ENCODE data around the gene KASH5.
"Not testable (repeated sequence)": the region's sequence is repeated elsewhere in the genome, so short reads cannot be mapped to it uniquely, and the experiment has no call there.

The KASH5 gene

DNA sequence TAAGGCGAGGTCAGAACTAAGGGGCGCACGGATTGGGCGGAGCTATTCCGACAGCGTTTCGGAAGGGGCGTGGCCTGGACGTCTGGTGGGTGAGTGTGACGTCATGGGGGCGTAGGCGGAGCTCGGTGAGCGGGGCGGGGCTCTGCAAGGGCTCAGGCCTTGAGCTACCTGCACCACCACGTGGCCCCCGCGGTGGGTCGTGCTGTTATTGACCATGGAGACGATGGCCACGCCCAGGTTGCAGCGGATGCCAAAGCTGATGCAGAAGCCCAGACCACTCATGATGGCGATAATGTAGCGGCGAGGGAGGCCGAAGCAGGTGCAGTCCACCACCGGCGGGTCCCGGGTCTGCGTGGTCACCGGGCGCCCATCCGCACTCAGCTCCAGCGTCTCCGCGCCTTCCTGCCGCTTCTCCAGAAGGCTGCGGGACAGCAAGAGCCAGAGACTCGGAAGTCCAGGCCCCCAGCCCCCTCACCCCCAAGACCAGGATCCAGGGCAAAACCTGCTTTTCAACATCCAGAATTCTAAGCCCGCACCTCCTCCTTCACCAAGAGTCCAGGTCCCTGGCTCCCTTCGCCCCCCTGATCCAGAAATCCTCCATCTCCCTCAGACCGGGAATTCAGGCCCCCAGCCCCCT is 48.5 kb downstream of the KASH5 start:
- peak; percentile 37 for DNase-seq (ENCODE audit: low read depth)

DNA sequence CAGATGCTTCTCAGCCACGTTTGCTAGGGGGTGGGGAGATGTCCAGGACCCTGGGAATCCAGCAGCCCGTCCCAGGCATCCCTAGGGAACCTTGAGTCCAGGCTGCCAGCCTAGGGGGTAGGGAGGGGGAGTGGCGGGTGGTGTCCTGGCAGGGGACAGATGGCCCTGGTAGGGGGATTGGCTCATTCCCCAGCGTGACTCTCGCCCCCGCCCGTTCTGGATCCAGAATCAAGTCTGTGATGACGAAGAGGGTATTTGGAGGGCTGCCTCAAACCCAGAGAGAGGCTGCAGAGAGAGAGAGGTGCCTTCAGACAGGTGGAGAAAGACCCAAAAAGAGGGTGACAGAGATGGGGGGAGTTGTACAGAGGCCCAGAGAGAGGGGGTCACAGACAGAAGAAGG is 49.2 kb downstream of the KASH5 start:
- no peak for DNase-seq (ENCODE audit: low read depth)

DNA sequence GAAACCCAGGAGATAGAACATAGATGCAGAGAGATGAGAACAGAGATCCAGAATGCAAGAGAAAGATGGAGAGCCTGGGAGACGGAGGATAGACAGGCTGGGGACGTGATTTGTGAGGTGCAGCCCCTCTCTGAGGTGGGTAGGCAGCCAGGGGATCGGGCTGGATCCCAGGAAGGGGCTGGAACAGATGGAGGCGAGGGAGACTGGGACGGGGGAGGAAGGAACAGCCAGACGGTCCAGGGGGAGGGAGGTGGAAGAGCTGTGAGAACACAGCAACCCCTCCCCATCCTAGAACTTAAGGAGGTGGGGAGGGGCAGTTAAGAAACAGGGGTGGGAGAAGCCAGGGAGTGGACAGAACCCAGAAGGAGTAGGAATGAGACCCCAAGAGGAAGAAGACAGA is 50.2 kb downstream of the KASH5 start:
- DNase-seq (ENCODE audit: low read depth) = no peak

DNA sequence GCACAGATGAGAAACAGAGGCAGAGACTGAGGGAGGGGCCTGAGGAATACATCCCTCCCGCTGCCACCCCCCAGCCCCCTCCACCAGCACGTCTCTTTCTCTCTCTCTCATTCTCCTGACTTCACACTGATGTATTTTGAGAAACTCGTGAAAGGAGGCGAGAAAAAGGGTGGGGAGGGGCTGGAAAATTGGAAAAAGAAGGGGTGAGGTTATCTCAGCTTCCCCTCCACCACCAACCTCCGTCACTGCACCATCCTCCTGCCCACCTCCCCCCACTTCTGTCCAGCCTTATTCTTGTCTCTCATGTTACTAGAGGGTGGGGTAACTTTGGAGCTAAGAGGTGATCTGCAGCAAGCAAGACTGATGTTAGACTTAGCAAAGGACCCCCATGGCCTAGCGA is 51.8 kb downstream of the KASH5 start:
- no peak for DNase-seq (ENCODE audit: low read depth)

DNA sequence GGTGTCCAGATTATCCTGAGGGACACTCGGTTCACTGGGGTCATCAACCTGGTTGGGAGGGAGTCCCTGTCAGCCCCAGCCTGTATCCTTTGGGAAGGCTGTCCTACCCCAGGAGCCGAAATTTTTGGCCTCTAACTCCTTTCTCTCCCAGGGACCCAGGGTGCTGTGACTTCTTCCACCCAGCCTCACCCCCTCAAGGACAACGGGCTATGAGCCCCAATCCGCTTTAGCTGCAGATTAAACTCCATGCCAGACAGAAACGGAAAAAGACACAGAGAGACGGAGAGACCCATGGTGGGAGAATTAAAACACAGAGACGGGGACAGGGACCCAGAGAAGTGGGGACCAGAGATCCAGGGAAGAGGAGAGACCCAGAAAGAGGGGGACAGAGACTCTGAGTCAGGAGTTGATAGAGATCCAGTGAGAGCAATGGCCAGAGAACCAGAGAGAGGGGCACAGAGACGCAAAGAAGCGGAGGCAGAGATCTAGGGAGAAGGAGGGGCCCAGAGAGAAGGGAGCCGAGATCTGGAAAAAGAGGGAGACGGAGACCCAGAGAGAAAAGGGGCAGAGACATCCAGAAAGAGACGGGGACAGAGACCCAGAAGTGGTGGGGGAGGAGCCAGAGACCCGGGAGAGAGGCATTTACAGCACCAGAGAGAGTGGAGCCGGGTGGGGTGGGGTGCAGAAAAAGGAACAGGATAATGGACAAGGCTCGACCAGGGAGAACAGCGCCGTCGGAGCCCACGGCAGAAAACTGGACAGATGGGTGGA is 52.6 kb downstream of the KASH5 start:
- DNase-seq (ENCODE audit: low read depth) = no peak

DNA sequence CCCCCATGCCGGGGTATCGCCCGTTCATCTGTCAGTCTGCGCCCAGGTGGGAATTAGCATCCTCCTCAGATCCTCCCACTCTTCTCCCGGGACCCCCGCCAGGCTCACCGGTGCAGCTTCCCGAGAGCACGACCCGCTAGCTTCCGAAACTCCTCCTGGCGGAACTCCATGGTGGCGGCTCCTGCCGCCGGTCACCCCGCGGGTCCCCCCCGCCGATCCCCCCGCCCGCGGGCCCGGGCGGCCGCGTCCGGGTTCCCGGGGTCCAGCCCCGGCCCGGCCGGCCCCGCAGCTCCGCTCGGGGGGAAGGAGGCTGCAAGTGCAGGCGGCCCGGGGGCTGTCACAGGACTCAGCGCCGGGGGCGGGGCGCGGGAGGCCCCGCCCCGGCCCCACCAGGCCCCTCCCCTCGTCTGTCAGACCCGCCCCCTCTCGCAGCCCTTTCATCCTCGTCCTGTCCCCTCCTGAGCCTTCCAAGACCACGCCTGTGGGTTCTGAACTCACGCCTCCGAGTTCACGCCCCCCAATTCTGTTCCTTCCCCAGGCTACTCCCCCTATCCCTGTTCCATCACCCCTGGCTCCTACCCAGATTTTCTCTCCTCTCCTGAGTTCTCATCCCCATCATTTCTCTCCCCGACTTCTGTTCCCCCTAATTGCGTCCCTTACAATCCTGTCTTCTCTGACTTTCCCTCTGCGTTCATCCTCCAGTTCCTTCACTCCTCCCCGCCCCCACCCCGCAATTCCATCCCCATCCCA is 53.3 kb downstream of the KASH5 start, which contains the start of gene SLC17A7:
SLC17A7 (minus strand) TSS at position 318 of the 750 bp plus-strand sequence; CDS start at position 170, 148 bp downstream.
- DNase-seq (ENCODE audit: low read depth) = no peak

DNA sequence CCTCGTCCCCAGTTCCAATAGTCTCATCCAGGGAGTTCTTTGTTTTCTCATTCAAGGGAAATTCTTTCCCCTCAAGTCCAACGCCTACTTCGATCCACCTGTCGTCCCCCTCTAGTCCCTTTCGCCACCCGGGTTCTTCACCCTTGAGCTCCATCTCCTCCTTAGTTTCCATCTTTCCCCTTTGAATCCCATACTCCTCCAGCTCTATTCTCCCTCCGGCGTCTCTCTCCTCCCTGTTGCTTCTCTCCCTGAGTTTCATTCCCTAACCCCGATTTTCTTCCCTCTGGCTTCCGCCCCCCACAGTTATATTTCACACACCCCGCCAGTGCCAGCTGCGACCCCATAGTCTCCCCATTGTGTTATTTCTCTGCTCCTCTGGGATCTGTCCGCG is 53.9 kb downstream of the KASH5 start:
- DNase-seq (ENCODE audit: low read depth) = no peak

DNA sequence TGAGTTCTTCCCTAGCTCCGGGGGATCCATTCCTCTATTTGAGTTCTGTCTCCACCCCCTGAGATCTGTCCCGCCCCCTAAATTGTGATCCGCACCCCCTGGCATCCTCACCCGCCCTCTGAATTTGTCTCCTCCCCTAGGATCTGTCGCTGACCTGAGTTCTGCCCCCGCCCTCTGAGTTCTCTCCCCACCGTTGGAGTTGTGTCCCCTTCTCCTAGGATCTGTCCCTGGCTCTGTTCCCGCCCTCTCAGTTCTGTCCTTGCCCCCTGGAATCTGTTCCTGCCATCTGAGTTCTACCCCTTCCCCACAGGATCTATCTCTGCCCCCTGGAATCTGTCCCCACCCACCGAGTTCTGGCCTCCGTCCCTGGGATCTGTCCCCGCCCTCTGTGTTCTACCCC is 54.3 kb downstream of the KASH5 start:
- no peak for DNase-seq (ENCODE audit: low read depth)

DNA sequence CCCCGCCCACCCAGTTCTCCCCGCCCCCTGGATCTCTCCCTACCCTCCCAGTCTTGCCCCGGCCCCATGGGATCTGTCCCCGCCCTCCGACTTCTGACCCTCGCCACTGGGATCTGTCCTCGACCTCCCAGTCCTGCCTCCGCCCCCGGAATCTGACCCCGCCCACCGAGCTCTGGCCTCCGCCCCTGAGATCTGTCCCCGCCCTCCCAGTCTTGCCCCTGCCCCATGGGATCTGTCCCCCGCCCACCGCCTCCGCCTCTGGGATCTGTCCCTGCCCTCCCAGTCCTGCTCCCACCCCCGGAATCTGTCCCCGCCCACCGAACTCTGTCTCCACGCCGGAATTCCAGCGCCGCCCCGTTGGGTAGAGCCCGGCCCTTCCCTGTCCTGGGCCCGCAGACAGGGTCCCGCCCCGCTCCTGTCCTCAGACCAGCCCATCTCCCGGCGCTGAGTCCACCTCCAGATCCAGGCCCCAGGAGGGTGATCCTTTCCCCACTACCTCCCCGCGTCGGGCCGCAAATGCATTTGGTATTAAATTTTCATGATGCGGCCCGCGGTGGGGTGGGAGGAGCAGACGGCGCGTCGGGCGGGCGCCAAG is 54.8 kb downstream of the KASH5 start:
- DNase-seq (ENCODE audit: low read depth) = peak; percentile 41

DNA sequence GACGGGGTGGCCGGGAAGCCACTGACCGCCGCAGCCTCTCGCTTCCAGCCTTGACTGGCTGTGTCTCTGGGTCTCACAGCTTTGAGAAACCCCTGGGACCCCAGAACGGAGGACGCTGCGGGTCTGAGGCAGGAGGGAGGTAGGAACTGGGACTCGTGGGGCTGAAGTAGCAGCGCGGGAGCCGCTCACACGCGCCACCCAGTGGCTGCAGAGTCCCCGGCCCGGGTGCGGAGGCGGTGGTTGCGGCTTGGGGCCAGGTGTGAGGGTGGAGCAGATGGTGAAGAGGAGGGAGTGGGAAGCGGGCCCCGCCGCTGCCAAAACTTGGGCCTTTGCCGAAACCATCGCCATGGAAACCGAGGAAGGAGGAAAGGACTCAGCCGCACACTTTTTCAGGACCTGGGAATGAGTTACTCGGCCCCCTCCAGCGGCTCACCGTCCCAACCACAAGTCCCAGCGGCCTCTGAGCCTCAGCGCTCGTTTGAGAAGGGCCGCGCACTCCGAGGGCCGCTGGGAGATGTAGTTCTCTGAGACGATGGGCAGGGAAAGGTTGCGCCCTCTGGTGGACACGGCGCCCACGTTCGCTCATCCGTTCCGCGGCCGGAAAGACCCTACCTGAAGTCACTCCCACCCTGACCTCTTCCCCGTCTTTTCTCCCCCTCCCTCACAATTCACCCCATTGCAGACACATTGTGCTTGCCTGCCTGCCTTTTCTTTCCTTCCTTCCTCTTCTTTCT is 55.5 kb downstream of the KASH5 start:
- peak; percentile 89 for DNase-seq (ENCODE audit: low read depth)

DNA sequence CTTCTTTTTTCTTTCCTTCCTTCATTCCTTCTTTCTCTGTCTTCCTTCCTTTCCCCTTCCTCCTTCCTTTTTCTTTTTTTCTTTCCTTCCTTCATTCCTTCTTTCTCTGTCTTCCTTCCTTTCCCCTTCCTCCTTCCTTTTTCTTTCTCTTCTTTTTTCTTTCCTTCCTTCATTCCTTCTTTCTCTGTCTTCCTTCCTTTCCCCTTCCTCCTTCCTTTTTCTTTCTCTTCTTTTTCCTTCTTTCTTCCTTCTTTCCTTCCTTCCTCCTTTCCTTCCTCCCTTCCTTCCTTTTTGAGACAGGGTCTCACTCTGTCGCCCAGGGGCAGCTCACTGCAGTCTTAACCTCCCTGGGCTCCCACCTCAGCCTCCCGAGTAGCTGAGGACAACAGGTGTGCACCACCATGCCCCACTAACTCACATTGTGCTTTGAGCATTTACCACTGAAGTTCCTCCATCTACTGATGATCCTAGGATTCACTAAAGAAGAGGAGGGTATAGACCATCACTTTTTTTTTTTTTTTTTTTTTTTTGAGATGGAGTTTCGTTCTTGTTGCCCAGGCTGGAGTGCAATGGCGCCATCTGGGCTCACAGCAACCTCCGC is 56.2 kb downstream of the KASH5 start:
- not testable (repeated sequence) for DNase-seq (ENCODE audit: low read depth)

DNA sequence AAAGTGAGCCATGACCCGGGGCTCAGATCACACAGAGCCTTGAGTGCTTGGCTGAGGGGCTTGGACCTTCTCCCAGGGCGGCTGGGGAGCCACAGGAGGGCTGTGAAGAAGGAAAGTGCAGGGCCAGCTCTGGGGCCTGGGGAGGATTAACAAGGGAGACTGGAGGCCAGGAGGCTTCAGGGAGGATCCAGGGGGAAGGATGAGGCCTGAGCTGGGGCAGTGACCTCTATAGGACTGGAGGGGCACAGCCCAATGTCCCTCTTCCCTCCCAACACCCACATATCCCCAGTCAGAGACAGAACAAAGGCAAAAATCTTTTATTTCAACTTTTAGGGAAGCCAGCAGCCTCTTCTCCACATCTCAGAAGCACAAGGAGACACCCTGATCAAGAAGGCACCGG is 57.9 kb downstream of the KASH5 start:
- no peak for DNase-seq (ENCODE audit: low read depth)

DNA sequence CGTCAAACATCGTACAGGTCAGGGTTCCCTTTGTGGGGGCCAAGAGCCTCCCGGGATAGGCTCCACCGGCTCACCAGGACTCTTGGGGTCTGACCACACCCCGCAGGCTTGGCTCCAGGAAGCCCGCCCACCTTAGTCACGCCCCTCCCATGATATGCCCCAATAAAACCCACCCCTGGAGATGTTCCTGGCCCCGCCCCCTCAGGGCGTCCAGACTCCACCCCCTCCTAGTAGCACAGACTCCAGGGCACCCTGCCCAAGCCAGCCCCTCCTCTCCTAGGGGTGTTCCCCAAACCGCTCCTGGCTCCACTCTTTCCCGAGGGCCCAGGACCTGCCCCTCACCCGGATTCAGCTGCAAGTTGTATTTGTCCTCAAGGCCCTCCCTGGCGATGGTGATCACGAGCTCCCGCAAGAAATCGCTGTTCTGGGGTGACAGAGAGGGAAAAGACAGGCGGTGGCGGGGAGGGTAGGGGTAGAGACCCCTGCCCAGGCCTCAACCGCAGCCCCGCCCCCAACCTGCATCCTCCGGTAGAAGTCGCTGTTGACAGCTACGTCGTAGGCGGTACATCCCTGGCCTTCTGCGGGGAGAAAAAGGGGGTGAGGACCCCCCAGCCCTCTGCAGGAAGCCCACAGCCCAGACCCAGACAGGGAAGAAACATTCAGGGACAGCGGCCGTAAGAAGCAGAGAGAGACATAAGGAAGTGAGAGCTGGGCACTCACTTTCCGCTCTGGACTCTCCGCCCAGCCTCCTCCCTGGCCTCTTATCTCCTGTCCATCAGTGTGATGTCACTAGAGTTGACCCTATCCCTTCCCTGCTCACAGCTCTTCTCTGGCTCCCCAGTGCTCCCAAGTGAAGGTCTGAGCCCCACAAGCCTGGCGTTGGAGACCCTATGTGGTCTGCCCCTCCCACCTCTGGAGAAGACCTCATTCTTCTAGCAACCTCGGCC is 59.7 kb downstream of the KASH5 start:
- DNase-seq (ENCODE audit: low read depth) = no peak

DNA sequence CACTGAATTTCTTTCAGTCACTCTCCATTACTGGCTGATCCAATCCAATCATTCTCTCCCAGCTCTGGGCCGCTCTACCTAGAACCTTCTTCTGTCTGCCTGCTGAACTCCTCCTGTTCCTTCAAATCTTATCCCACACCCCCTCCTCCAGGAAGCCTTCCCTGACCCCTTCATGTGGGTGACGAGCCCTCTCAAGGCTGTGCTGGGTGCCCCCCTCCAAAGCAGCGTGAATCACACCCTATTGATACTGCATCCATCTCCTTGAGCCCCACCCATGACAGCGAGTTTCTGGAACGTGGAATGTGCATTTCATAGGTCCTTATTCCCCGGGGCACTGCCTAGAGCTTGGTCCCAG is 60.4 kb downstream of the KASH5 start:
- DNase-seq (ENCODE audit: low read depth) = no peak

DNA sequence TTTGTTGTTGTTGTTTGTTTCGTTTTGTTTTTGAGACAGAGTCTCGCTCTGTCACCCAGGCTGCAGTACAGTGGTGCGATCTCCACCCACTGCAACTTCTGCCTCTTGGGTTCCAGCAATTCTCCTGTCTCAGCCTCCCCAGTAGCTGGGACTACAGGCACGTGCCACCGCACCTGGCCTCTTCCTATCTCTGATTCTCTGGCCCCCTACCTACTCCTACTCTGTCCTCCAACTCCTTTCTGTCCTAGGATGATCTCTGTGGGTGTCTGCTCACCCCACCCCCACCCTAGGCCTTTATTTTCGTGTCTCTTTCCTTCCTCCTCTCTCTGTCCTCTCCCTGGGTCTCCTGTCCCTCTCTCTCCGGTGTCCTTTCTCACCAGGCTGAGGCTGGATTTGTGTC is 62.4 kb downstream of the KASH5 start:
- DNase-seq (ENCODE audit: low read depth) = no peak

DNA sequence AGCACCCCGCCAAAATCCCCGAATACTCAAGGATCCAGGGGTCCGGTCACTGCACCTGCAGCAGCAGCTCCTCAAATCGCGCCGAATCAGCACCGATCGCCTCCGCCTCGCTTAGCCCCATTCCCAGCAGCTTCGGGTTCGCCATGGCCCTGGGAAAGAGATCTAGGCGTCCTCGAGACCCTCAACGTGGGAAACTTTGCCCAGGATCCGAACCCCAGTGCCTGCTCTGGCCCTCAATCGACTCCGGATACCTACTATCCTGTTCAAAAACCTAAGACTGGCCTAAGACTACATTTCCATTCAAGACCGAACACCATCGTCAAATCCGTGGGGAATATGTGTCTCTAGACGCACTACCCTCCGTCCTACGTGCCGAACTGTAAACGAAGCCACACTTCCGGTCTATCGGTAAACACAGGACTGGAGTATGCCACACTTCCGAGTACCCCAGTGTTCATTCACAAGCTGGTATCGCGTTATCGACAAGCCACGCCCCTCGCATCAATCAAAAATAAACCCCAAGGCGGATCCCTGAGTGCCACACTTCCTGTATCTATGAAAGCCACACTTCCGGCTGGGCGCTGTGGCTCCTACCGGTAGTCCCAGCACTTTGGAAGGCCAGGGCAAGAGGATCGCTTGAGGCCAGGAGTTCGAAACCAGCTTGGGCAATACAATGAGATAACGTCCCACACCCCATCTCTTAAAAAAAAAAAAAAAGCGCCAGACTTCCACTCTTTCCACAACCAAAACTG is 63.6 kb downstream of the KASH5 start, which contains the start of gene PIH1D1:
PIH1D1 (minus strand) TSS at position 385 of the 752 bp plus-strand sequence; CDS start at position 145, 240 bp downstream.
- peak; percentile 89 for DNase-seq (ENCODE audit: low read depth)

DNA sequence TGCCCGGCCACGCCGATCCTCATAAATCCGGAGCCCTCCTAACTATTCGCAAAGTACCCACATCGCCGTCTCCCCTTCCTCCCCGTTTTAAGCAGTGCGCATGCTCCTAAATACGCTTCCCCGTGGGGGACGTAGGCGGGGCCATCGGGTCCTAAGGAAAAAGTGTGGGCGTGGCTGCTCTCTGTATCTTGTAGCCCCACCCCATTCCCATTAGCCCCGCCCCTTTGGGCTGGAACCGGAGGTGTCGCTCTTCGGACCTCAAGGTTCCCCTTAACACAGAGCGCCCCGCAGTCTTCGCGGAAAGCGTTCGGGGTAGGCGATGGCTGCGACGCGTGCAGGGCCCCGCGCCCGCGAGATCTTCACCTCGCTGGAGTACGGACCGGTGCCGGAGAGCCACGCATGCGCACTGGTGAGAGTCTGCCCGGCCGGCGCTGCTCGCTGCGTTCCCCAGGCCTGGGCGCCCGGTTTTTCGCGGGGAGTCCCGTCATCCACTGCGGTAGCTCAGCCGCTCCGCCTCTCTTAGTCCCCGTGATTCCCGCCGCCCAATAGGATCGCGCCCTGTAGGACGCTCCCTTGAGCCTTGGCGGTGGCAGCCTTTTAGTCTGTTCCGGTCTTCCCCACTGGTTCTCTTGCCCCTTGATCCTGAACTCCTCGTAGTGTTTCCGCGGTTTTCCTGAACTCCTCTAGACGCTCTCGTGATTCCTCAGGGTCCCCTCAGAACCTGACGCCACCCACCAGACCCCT is 65.1 kb downstream of the KASH5 start, which contains the start of gene ALDH16A1:
ALDH16A1 (plus strand) TSS at position 213 of the 744 bp plus-strand sequence; CDS start at position 320, 107 bp downstream.
- DNase-seq (ENCODE audit: low read depth) = peak; percentile 97

DNA sequence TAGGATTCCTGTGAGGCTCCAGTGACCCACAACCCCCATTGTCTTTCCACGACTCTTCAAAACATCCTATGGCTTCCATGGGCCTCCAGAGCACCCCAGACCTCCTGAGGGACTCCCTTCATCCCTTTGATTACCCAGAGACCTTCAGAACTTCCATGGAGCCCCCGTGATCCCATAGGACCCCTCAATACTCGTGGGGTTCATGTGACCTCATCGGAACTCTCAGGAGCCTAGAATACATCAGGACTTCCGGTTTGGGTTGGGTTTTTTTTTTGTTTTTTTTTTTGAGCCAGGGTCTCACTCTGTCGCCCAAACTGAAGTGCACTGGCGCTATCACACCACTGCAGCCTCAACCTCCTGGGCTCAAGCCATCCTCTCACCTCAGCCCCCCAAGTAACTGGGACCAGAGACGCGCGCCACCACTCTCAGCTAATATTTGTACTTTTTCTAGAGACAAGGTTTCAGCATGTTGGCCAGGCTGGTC is 65.8 kb downstream of the KASH5 start:
- no peak for DNase-seq (ENCODE audit: low read depth)

Measured in activated T-helper 9 cell treated with anti-CD3 and anti-CD28 coated beads, Interleukin-2, amount 50 U/mL, for 16 hours (primary cell).